Adrenal gland (tissue), 12 donors: Measurements from ENCODE around the gene MIPOL1. TPM values are rescaled to one million over a fixed set of nuclear protein-coding genes. Genes with fewer than 3 reads are reported as not detected.

Experiments
- DNase-seq, 7 donors: peaks; one replicate each; pipeline ENCODE4 v3.0.0-alpha.2; 2019 to 2020
- H3K27ac ChIP-seq, 5 donors: fragments of 200-600 bp; sonication (generic) in 4 of 5; 1 replicate in 3 of 5; 2 replicates in 2 of 5; pipeline versions ENCODE4 v1.5.1 to v1.8.0; 2016 to 2020; ENCODE audit warnings: mild to moderate bottlenecking in 1 of 5
- H3K27me3 ChIP-seq: fragments of 200-600 bp; 2 replicates; pipeline ENCODE4 v1.8.0; 2021
- H3K36me3 ChIP-seq, 2 donors: fragments of 200-600 bp; replicated peaks in 1 of 2; 1 replicate in 1 of 2; 2 replicates in 1 of 2; pipeline versions ENCODE4 v1.5.1 to v1.8.0; 2018 to 2022
- H3K4me1 ChIP-seq, 2 donors: fragments of 200-600 bp; replicated peaks in 1 of 2; 1 replicate in 1 of 2; 2 replicates in 1 of 2; pipeline versions ENCODE4 v1.5.1 to v1.8.0; 2018 to 2021
- H3K4me3 ChIP-seq, 4 donors: fragments of 200-600 bp; sonication (generic) in 3 of 4; one replicate each; pipeline ENCODE4 v1.5.1; 2016 to 2018
- H3K9me3 ChIP-seq, 3 donors: fragments of 200-600 bp; sonication (generic) in 1 of 3; replicated peaks in 1 of 3; 1 replicate in 2 of 3; 2 replicates in 1 of 3; pipeline versions ENCODE4 v1.5.1 to v1.8.0; 2016 to 2021
- CTCF ChIP-seq, 6 experiments: fragments of 450-650 bp in 4 of 6; fragments of 200-600 bp in 2 of 6; sonication (generic) in 1 of 6; IDR thresholded peaks; 1 replicate in 5 of 6; 2 replicates in 1 of 6; pipeline versions ENCODE4 v1.5.1 to v1.8.0; 2016 to 2021; ENCODE audit warnings: antibody characterized with exemption in 6 of 6, mild to moderate bottlenecking in 2 of 6, moderate library complexity in 1 of 6
- POLR2A ChIP-seq, 2 donors: fragments of 450-650 bp; IDR thresholded peaks; one replicate each; pipeline ENCODE4 v1.6.1; 2017; ENCODE audit warnings: antibody characterized with exemption in 2 of 2, mild to moderate bottlenecking in 2 of 2, moderate library complexity in 1 of 2
- WGBS, 4 donors: extraction: QIAGEN DNeasy Blood & Tissue Kit in 2 of 4; methylation state at CpG; one replicate each; pipeline versions ENCODE4 v1.1.5 to v1.1.7; 2013 to 2017; 5-methylcytosine and 5-hydroxymethylcytosine counted together
- intact Hi-C, 2 donors: fragments of 100-400 bp; cut with DNase I; formaldehyde crosslinking; loops; one replicate each; pipeline versions ENCODE4 v1.14.1 to v1.15.0; 2022 to 2023
- polyA plus RNA-seq, 3 donors: library from polyadenylated mRNA; stranded (reverse); fragments of 200-250 nt in 2 of 3; fragments of 350-450 nt in 1 of 3; fragmentation: Illumina TruSeq in 1 of 3; extraction: RNeasy Lipid Tissue Mini Kit (QIAGEN cat#74804) in 1 of 3; gene quantifications; one replicate each; pipeline ENCODE4 v1.2.3, GENCODE V29; 2013 to 2014
- total RNA-seq, 9 donors: library from RNA; depleted of rRNA in 4 of 9; stranded (reverse); fragments of >200 nt in 4 of 9; fragments of 120-200 nt in 1 of 9; fragmentation: NEBNext Ultra II Directional in 1 of 9; extraction: Animal tissue kit (Norgen Biotek cat#: 25700) in 1 of 9; gene quantifications; one replicate each; pipeline versions ENCODE4 v1.1.0 to v1.2.4, GENCODE V29; 2013 to 2023
- donor health status: healthy with polysubstance abuse.
- donor health status: Bipolar disorder and iron deficiency.
- donor health status: DM: yes; HTN: yes; CAD: no.
- donor health status: DM: no; HTN: no; CAD: no.
- donor health status: DM: no; HTN: no; CAD: no.
- donor health status: DM: yes; HTN: yes; CAD: no.

Gene MIPOL1
- total and polyA plus RNA-seq, 12 donors = 2.6 to 19.1 (median 7.8) TPM

- WGBS, 4 donors = 13 to 23% (median 17%) methylated on average over 22 to 42 of the region's 42 CpGs
- DNase-seq = no peak
- no peaks in the 10 kb centered on the region for H3K36me3 ChIP-seq
- TF ChIP-seq CTCF (IDR thresholded peaks at IDR 0.05) (no peak), POLR2A (IDR thresholded peaks at IDR 0.05) (no peak)
- peaks cover 10 to 12% of the 10 kb centered on the region in 2 donors for H3K4me1 ChIP-seq
- H3K27me3 ChIP-seq = peaks cover 86% of the 10 kb centered on the region
- H3K27ac ChIP-seq = no peak overlapping the region
- intact Hi-C loops = loop anchor here (5.0 to 10.0 kb wide), 2 partner anchors 345 to 348 kb away; no protein-coding TSS in a partner anchor
- H3K9me3 ChIP-seq = no peaks in the 10 kb centered on the region
- no peak overlapping the region for H3K4me3 ChIP-seq
These were observed 395.0 kb downstream of the MIPOL1 start for GRCh38 chr14:37592482-37593408.

GRCh38 chr14:37593511-37594237 is 395.9 kb downstream of the MIPOL1 start:
- H3K4me1 ChIP-seq = peaks cover 10 to 12% of the 10 kb centered on the region in 2 donors
- peak overlapping the region in 2 of 4 donors; percentile 11 to 63 for H3K4me3 ChIP-seq
- WGBS, 4 donors = 23 to 27% (median 25%) methylated on average over 14 of the region's 14 CpGs
- H3K9me3 ChIP-seq = no peaks in the 10 kb centered on the region
- intact Hi-C loops = loop anchor here (5.0 to 10.0 kb wide), 2 partner anchors 346 to 349 kb away; no protein-coding TSS in a partner anchor
- DNase-seq = no peak
- no peak overlapping the region for H3K27ac ChIP-seq
- no peak for TF ChIP-seq CTCF (IDR thresholded peaks at IDR 0.05)
- TF ChIP-seq POLR2A (IDR thresholded peaks at IDR 0.05) = no peak
- no peaks in the 10 kb centered on the region for H3K36me3 ChIP-seq
- peaks cover 86% of the 10 kb centered on the region for H3K27me3 ChIP-seq

GRCh38 chr14:37594238-37594970 is 396.7 kb downstream of the MIPOL1 start:
- H3K4me1 ChIP-seq = peaks cover 12% of the 10 kb centered on the region in 2 donors
- no peak overlapping the region for H3K27ac ChIP-seq
- intact Hi-C loops = loop anchor here (5.0 to 10.0 kb wide), 2 partner anchors 347 to 350 kb away; no protein-coding TSS in a partner anchor

More at GRCh38 chr14:37594238-37594970, 396.7 kb downstream of the MIPOL1 start:
- no peak for TF ChIP-seq POLR2A (IDR thresholded peaks at IDR 0.05)
- TF ChIP-seq CTCF (IDR thresholded peaks at IDR 0.05) = peak; percentile 47 to 74 (median 62)
- 1 to 6% (median 2%) methylated on average over 19 to 56 of the region's 56 CpGs for WGBS, 4 donors
- H3K36me3 ChIP-seq = no peaks in the 10 kb centered on the region
- H3K4me3 ChIP-seq = peak overlapping the region in 3 of 4 donors; percentile 11 to 63 (median 17)
- H3K27me3 ChIP-seq = peaks cover 86% of the 10 kb centered on the region
- DNase-seq = peak; percentile 61 to 79 (median 67)
- no peaks in the 10 kb centered on the region for H3K9me3 ChIP-seq
